ENCODE data around the gene ETFA. TPM values are rescaled to one million over a fixed set of nuclear protein-coding genes. Genes with fewer than 3 reads are reported as not detected.

ETFA gene
- total RNA-seq, 1 donor: 51.5 TPM

GRCh38 chr15:76208084-76208785 is 103.0 kb downstream of the ETFA start:
- Histone ChIP-seq H3K4me3 (ENCODE audit: low read length) (no peak overlapping the region), H3K27me3 (ENCODE audit: insufficient read depth, low read length) (no peaks in the 10 kb centered on the region), H3K4me1 (ENCODE audit: insufficient read depth, low read length) (no peaks in the 10 kb centered on the region), H3K9me3 (ENCODE audit: low read depth, low read length) (no peaks in the 10 kb centered on the region)

- Histone ChIP-seq H3K9me3 (ENCODE audit: low read depth, low read length) (no peaks in the 10 kb centered on the region), H3K27me3 (ENCODE audit: insufficient read depth, low read length) (no peaks in the 10 kb centered on the region), H3K4me3 (ENCODE audit: low read length) (no peak overlapping the region), H3K4me1 (ENCODE audit: insufficient read depth, low read length) (no peaks in the 10 kb centered on the region)
Measured at GRCh38 chr15:76206325-76206976, 104.8 kb downstream of the ETFA start.

GRCh38 chr15:76204916-76205460 is 106.3 kb downstream of the ETFA start:
- Histone ChIP-seq H3K9me3 (ENCODE audit: low read depth, low read length) (no peaks in the 10 kb centered on the region), H3K27me3 (ENCODE audit: insufficient read depth, low read length) (no peaks in the 10 kb centered on the region), H3K4me1 (ENCODE audit: insufficient read depth, low read length) (no peaks in the 10 kb centered on the region), H3K4me3 (ENCODE audit: low read length) (no peak overlapping the region)

GRCh38 chr15:76204109-76204845 is 107.0 kb downstream of the ETFA start:
- Histone ChIP-seq H3K4me1 (ENCODE audit: insufficient read depth, low read length) (no peaks in the 10 kb centered on the region), H3K4me3 (ENCODE audit: low read length) (no peak overlapping the region), H3K27me3 (ENCODE audit: insufficient read depth, low read length) (no peaks in the 10 kb centered on the region), H3K9me3 (ENCODE audit: low read depth, low read length) (no peaks in the 10 kb centered on the region)

GRCh38 chr15:76203346-76204108 is 107.7 kb downstream of the ETFA start:
- no peaks in the 10 kb centered on the region for H3K9me3 ChIP-seq (ENCODE audit: low read depth, low read length)
- H3K4me1 ChIP-seq (ENCODE audit: insufficient read depth, low read length): no peaks in the 10 kb centered on the region
- H3K27me3 ChIP-seq (ENCODE audit: insufficient read depth, low read length): no peaks in the 10 kb centered on the region
- H3K4me3 ChIP-seq (ENCODE audit: low read length): no peak overlapping the region

- H3K4me1 ChIP-seq (ENCODE audit: insufficient read depth, low read length): peaks cover 4% of the 10 kb centered on the region
- H3K9me3 ChIP-seq (ENCODE audit: low read depth, low read length): no peaks in the 10 kb centered on the region
- H3K4me3 ChIP-seq (ENCODE audit: low read length): no peak overlapping the region
- H3K27me3 ChIP-seq (ENCODE audit: insufficient read depth, low read length): no peaks in the 10 kb centered on the region
Measured at GRCh38 chr15:76201536-76202255, 109.6 kb downstream of the ETFA start.

GRCh38 chr15:76200641-76201105 is 110.6 kb downstream of the ETFA start:
- Histone ChIP-seq H3K4me1 (ENCODE audit: insufficient read depth, low read length) (peaks cover 10% of the 10 kb centered on the region), H3K4me3 (ENCODE audit: low read length) (no peak overlapping the region), H3K27me3 (ENCODE audit: insufficient read depth, low read length) (no peaks in the 10 kb centered on the region), H3K9me3 (ENCODE audit: low read depth, low read length) (no peaks in the 10 kb centered on the region)

- H3K27me3 ChIP-seq (ENCODE audit: insufficient read depth, low read length): no peaks in the 10 kb centered on the region
- no peak overlapping the region for H3K4me3 ChIP-seq (ENCODE audit: low read length)
- H3K4me1 ChIP-seq (ENCODE audit: insufficient read depth, low read length): peaks cover 10% of the 10 kb centered on the region
- no peaks in the 10 kb centered on the region for H3K9me3 ChIP-seq (ENCODE audit: low read depth, low read length)
Measured at GRCh38 chr15:76200083-76200465, 111.2 kb downstream of the ETFA start.

- Histone ChIP-seq H3K9me3 (ENCODE audit: low read depth, low read length) (no peaks in the 10 kb centered on the region), H3K4me3 (ENCODE audit: low read length) (no peak overlapping the region), H3K27me3 (ENCODE audit: insufficient read depth, low read length) (no peaks in the 10 kb centered on the region), H3K4me1 (ENCODE audit: insufficient read depth, low read length) (peaks cover 10% of the 10 kb centered on the region)
Measured at GRCh38 chr15:76199106-76200082, 111.9 kb downstream of the ETFA start.

GRCh38 chr15:76198456-76199105 is 112.7 kb downstream of the ETFA start:
- Histone ChIP-seq H3K27me3 (ENCODE audit: insufficient read depth, low read length) (no peaks in the 10 kb centered on the region), H3K9me3 (ENCODE audit: low read depth, low read length) (no peaks in the 10 kb centered on the region), H3K4me3 (ENCODE audit: low read length) (no peak overlapping the region), H3K4me1 (ENCODE audit: insufficient read depth, low read length) (peaks cover 10% of the 10 kb centered on the region)

- Histone ChIP-seq H3K4me3 (ENCODE audit: low read length) (no peak overlapping the region), H3K27me3 (ENCODE audit: insufficient read depth, low read length) (no peaks in the 10 kb centered on the region), H3K4me1 (ENCODE audit: insufficient read depth, low read length) (peaks cover 10% of the 10 kb centered on the region), H3K9me3 (ENCODE audit: low read depth, low read length) (no peaks in the 10 kb centered on the region)
Measured at GRCh38 chr15:76197703-76198455, 113.4 kb downstream of the ETFA start.

Measured in mononuclear cell (primary cell).